NCI-H774 (cell line): ENCODE data around the gene XBP1.
"Not testable (repeated sequence)": the region's sequence is repeated elsewhere in the genome, so short reads cannot be mapped to it uniquely, and the experiment has no call there.

Experiments
- DNase-seq: peaks from one replicate; lab custom pipeline; 2025; lab: John Stamatoyannopoulos, UW

Gene XBP1

GRCh38 chr22:28817919-28818859 is 17.8 kb upstream of the XBP1 start:
- peak; percentile 12 for DNase-seq

- DNase-seq, result no peak
Measured at GRCh38 chr22:28817064-28817463, 16.7 kb upstream of the XBP1 start.

DNA sequence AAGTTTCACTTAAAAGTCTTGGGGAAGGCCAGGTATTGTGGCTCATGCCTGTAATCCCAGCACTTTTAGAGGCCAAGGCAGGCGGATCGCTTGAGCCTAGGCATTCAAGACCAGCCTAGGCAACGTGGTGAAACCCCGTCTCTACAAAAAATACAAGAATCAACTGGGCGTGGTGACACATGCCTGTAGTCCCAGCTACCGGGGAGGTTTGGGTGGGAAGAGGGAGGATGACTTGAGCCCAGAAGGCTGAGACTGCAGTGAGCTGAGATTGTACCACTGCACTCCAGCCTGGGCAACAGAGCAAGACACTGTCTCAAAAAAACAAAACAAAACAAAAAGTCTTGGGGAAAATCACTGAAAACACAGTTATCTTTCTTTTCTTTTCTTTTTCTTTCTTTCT is 15.4 kb upstream of the XBP1 start:
- no peak for DNase-seq

DNA sequence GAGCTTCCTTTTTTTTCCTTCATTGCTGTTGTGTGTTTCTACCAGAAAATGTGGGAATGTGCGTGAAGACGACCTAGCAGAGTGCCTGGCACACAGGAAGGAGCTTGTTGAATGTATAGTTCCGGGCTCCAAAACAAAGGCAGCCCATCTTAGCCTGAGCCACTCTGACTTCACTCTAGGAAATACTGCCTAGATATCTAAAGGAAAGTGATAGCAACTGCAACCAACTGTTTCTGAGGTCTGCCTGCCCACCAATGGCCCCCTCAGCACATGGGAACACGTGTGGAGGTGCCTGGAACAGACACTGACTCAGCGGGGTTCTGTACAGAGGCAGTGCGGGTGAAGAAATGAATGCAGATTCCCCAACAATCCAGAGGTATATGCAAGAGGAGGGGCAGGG is 14.7 kb upstream of the XBP1 start:
- no peak for DNase-seq

DNA sequence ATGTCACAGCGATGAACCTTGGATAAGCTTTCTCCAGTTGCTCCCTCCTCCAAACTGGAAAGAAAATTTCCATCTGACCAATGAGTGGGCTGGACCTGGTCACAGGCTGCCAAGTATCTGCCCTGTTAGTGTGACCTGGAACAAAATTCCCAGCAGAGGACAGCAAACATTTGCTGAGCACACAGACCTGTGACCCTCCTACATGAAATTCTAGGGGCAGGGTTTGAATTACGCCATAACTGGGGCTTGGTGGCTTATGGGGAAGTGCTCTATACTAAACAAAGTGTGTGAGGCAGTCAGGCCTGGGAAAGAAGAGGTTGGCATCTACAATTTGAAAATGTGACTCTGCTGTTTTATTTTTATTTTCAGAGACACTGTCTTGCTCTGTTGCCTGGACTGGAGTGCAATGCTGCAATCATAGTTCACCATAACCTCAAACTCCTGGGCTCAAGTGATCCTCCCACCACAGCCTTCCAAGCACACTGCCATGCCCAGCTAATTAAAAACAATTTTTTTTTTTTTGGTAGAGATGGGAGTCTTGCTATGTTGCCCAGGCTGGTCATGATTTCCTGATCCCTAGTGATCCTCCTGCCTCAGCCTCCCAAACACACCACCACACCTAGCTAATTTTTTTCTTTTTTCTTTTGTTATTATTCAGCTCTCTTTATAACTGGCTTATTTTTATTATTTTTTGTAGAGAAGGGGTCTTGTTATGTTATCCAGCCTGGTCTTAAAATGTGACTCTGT is 13.6 kb upstream of the XBP1 start:
- no peak for DNase-seq

DNA sequence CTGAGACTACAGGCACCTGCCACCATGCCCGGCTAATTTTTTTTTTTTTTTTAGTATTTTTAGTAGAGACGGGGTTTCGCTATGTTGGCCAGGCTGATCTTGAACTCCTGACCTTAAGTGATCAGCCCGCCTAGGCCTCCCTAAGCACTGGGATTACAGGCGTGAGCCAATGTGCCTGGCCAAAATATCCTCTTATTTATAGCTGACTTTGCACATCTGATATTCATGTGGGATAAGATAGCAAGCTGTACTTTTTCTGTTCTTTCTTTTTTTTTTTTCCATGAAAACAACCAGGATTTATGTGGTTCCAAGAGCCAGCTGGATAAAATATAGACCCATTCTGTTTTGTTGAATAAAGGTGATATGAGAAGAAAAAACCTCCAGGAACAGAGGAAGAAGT is 12.1 kb upstream of the XBP1 start:
- no peak for DNase-seq

GRCh38 chr22:28810821-28811491 is 10.6 kb upstream of the XBP1 start:
- DNase-seq, result no peak

DNA sequence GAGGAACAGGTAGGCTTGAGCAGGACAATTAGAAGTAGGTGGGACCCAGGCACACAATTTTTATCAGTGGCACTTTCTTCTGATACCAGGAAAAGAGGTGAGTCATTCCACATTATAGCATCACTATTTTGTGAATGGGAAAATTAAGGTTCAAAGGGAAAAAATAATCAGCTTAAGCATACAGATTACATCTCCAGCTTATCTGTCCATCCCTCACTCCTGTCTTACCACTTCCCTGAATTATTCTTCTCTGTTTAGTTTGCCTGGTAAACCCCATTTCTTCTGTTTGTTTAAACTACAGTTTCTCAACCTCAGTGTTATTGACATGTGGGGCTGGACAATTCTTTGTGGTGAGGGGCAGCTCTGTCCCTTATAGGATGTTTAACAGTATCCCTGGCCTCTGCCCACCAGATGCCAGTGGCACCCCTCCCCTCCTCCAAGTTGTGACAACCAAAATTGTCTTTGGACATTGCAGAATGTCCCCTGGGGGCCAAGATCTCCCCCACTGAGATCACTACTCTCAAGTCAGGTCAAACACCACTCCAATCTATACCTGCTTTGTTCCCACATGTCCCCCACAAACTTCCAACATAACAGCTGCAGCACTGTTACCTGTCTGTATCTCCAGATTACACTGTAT is 8.5 kb upstream of the XBP1 start:
- no peak for DNase-seq

- DNase-seq, result not testable (repeated sequence)
Measured at GRCh38 chr22:28805426-28805825, 5.1 kb upstream of the XBP1 start.

DNA sequence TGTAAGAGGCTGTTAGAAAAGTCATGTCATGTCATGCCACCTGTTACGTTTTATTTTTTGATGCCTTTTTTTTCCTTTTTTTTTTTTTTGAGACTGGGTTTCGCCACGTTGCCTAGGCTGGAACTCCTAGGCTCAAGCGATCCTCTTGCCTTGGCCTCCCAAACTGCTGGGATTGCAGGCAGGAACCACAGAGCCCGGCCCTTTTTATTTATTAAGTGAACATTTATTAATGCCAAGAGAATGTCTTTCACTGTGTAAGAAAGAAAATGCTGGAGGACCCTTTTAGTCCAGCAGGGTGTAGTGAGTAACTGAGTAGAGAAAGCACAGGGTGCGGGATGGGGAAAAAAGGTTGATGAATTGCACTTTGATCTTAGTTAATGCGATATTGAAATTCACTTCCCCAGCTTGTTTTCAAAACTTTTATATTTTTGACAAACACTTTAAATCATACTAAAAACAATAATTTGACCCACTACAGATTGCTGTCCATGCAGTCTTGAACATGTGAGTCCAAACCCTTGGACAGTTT is 2.3 kb upstream of the XBP1 start:
- no peak for DNase-seq

DNA sequence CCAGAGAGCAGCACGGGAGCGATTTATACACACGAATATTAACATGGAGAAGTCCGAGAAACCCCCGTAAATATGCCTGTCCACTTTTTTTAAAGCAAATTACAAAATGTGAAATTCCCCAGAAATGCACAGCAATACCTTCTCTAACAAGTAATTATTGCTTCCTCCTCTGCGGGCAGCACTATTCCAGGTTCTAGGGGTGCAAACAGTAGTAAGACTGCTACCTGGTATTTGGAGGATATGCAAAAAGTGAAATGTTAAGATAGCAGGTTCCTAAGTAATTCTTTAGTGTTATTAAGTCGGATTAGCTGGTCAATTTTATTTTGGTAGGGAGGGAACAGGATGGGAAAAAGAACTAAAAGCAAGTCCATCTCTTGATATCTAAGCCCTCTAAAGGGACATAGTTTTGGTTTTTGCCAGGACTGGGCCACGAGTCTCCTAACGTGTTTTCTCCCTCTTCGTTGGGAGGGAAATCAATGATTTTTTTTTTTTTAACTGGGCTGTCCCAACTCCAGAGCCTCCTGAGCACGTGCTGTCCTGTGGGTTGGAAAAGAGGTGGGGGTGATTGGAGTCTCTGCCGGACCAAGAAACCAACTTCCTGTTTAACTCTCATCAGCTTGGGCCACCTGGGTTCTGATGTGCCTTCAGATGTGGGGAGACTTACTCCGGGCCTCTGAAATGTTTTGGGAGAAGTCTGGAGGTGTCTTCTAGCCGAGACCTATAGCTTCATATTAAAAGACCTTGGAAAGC is 1.7 kb upstream of the XBP1 start:
- DNase-seq, result no peak

- DNase-seq, result no peak
Measured at GRCh38 chr22:28799606-28800307, 612 bp downstream of the XBP1 start.

- DNase-seq, result no peak
Measured at GRCh38 chr22:28798810-28799605, 1.4 kb downstream of the XBP1 start.

DNA sequence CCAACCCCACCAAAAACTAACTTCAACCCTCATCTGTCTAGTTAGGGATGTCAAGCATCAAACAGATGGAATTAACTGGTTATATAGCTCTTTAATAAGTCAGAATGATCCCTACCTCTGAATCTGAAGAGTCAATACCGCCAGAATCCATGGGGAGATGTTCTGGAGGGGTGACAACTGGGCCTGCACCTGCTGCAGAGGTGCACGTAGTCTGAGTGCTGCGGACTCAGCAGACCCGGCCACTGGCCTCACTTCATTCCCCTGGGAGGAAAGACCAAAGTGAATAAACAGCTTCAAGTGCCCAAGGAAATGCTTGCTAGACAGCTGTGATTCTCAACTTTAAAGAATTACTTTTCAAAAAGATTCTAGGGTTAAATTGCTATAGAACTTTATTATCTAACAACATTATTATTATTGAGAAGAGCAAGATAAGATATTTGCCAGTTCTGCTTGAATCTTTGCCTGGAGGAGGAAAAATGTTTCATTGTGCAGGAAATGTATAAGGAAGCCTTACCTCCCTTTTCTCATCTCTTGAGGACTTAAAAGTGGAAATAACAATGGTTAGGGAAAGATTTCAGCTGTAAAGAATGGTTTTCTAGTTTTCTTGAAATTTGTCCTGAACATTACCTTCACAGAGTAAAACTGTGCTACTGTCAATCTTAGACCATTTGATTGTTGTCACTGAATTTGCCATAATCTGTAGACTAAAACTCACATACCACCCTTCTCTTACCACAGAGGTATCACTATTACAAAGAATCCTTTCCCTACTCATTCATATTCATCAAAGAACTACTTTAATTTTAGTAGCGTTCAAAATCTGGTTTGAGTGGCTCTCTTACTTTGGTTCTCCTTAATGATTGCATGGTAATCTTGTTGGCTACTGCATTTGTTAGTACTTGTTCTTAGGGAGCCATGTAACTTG is 4.2 kb downstream of the XBP1 start:
- DNase-seq, result no peak

GRCh38 chr22:28795071-28795693 is 5.2 kb downstream of the XBP1 start:
- DNase-seq, result no peak

GRCh38 chr22:28793976-28794584 is 6.3 kb downstream of the XBP1 start:
- no peak for DNase-seq

DNA sequence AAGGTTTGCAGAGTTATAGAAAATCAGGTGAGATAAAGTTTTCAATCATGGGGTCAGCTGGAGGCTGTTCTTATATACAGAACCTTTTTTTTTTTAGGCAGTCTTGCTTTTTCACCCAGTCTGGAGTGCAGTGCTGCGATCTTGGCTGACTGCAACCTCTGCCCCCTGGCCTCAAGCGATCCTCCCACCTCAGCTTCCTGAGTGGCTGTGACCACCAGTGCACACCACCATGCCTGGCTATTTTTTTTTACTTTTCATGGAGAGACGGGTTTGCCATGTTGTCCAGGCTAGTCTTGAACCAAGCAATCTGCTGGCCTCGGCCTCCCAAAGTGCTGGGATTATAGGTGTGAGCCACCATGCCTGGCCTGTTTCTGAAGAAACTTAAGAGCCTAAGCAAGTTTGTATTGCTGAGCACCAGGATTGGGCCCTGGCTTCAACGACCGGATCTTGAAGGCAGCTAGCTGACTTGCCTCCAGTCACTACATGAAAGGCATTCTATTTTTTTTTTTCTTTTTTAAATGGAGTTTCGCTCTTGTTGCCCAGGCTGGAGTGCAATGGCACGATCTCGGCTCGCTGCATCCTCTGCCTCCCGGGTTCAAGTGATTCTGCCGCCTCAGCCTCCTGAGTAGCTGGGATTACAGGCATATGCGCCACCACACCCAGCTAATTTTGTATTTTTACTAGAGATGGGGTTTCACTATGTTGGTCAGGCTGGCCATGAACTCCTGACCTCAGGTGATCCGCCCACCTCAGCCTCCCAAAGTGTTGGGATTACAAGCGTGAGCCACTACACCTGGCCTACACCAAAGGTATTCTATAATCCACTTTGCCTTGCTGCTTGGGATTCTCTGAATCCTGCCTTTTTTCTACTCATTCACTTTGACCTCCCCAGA is 7.6 kb downstream of the XBP1 start:
- no peak for DNase-seq
